SK-N-SH (cell line): ENCODE results near the gene SLC44A5.

Experiments
- CHD2 ChIP-seq: fragments of 150-350 bp; IDR thresholded peaks from 2 replicates; pipeline ENCODE4 v1.6.1; 2018; ENCODE audit warnings: low read length; ENCODE audit not compliant: partially characterized antibody
- EP300 ChIP-seq, 2 experiments: IDR thresholded peaks; 2 replicates each; pipeline versions ENCODE4 v1.4.0 to v1.6.1; 2012; ENCODE audit warnings: borderline replicate concordance in 1 of 2, low read depth in 1 of 2, low read length in 1 of 2
- EZH2phosphoT487 ChIP-seq: fragments of 200-600 bp; sonication (generic); IDR thresholded peaks from 2 replicates; pipeline ENCODE4 v1.6.1; 2017; ENCODE audit warnings: low read depth, mixed run types, mild to moderate bottlenecking, antibody characterized with exemption, moderate library complexity, borderline replicate concordance
- GABPA ChIP-seq: IDR thresholded peaks from 2 replicates; pipeline ENCODE4 v1.4.0; 2012; ENCODE audit warnings: low read depth, mild to moderate bottlenecking
- MEF2A ChIP-seq: IDR thresholded peaks from 2 replicates; pipeline ENCODE4 v1.4.0; 2012; ENCODE audit warnings: low read depth, borderline replicate concordance
- MXI1 ChIP-seq: IDR thresholded peaks from 2 replicates; pipeline ENCODE4 v1.6.1; 2012; ENCODE audit warnings: mild to moderate bottlenecking, low read depth, low read length, improper control_type of control experiment
- POLR2AphosphoS5 ChIP-seq: IDR thresholded peaks from 2 replicates; pipeline ENCODE4 v1.6.1; 2012; ENCODE audit warnings: low read depth, low read length
- RAD21 ChIP-seq: IDR thresholded peaks from 2 replicates; pipeline ENCODE4 v1.6.1; 2012; ENCODE audit warnings: mild to moderate bottlenecking, low read length
- RCOR1 ChIP-seq: fragments of 150-350 bp; IDR thresholded peaks from 2 replicates; pipeline ENCODE4 v1.6.1; 2017; ENCODE audit warnings: antibody characterized with exemption, low read length
- SMC3 ChIP-seq: IDR thresholded peaks from 2 replicates; pipeline ENCODE4 v1.6.1; 2012; ENCODE audit warnings: low read depth, low read length, improper control_type of control experiment
- TAF1 ChIP-seq: IDR thresholded peaks from 2 replicates; pipeline ENCODE4 v1.6.1; 2012; ENCODE audit warnings: low read depth, mild to moderate bottlenecking, low read length, moderate library complexity, borderline replicate concordance
- YY1 ChIP-seq: IDR thresholded peaks from 2 replicates; pipeline ENCODE4 v1.4.0; 2012; ENCODE audit warnings: low read depth, mild to moderate bottlenecking
- TF ChIP-seq, protein P1 (sequence below): fragments of 200-600 bp; sonication (generic); IDR thresholded peaks from 2 replicates; pipeline ENCODE4 v1.6.1; 2017; ENCODE audit warnings: antibody characterized with exemption, mild to moderate bottlenecking, moderate library complexity
- TF ChIP-seq, protein P2 (sequence below): IDR thresholded peaks from 2 replicates; pipeline ENCODE4 v1.4.0; 2012; ENCODE audit warnings: low read depth, borderline replicate concordance

DNA sequence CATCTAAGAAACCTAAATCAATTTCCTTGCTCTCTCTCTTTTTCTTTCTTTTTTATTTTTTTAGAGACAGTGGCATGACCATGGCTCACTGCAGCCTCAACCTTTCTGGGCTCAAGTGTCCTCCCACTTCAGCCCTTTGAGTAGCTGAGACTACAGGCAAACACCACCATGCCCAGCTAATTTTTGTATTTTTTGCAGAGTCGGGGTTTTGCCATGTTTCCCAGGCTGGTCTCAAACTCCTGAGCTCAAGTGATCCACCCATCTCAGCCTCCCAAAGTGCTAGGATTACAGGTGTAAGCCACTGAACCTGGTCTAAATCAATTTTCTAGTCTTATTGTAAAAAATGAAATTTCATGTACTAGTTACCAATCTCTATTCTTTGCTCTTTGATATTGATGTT is 367.8 kb downstream of the SLC44A5 start:
- TF ChIP-seq, protein P1, sequence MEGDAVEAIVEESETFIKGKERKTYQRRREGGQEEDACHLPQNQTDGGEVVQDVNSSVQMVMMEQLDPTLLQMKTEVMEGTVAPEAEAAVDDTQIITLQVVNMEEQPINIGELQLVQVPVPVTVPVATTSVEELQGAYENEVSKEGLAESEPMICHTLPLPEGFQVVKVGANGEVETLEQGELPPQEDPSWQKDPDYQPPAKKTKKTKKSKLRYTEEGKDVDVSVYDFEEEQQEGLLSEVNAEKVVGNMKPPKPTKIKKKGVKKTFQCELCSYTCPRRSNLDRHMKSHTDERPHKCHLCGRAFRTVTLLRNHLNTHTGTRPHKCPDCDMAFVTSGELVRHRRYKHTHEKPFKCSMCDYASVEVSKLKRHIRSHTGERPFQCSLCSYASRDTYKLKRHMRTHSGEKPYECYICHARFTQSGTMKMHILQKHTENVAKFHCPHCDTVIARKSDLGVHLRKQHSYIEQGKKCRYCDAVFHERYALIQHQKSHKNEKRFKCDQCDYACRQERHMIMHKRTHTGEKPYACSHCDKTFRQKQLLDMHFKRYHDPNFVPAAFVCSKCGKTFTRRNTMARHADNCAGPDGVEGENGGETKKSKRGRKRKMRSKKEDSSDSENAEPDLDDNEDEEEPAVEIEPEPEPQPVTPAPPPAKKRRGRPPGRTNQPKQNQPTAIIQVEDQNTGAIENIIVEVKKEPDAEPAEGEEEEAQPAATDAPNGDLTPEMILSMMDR, result no peak
- TF ChIP-seq, protein P2, sequence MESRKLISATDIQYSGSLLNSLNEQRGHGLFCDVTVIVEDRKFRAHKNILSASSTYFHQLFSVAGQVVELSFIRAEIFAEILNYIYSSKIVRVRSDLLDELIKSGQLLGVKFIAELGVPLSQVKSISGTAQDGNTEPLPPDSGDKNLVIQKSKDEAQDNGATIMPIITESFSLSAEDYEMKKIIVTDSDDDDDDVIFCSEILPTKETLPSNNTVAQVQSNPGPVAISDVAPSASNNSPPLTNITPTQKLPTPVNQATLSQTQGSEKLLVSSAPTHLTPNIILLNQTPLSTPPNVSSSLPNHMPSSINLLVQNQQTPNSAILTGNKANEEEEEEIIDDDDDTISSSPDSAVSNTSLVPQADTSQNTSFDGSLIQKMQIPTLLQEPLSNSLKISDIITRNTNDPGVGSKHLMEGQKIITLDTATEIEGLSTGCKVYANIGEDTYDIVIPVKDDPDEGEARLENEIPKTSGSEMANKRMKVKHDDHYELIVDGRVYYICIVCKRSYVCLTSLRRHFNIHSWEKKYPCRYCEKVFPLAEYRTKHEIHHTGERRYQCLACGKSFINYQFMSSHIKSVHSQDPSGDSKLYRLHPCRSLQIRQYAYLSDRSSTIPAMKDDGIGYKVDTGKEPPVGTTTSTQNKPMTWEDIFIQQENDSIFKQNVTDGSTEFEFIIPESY, result no peak
- TF ChIP-seq POLR2AphosphoS5 (no peak), RAD21 (no peak), SMC3 (no peak), YY1 (no peak), EZH2phosphoT487 (no peak), EP300 (IDR thresholded peaks at IDR 0.05; ENCODE audit: borderline replicate concordance in 1 of 2, low read depth in 1 of 2, low read length in 1 of 2) (no peak), TAF1 (no peak), MEF2A (no peak), GABPA (no peak), RCOR1 (no peak), MXI1 (no peak), CHD2 (no peak)
